Jurkat, Clone E6-1 (cell line): ENCODE measurements around the gene HLX.

Experiments used
- DNase-seq: peaks from one replicate; pipeline ENCODE4 v3.0.0-alpha.2; 2011; ENCODE audit warnings: low read depth, low spot score
- H3K4me3 ChIP-seq: 2 replicates; pipeline ENCODE4 v1.5.1; 2011; ENCODE audit warnings: mild to moderate bottlenecking, low read length, control low read depth, moderate library complexity

Gene HLX

GRCh38 chr1:220893701-220894024, 14.4 kb downstream of the HLX start:
- H3K4me3 ChIP-seq, result no peak overlapping the region
- DNase-seq, result no peak

GRCh38 chr1:220894025-220894923, 15.0 kb downstream of the HLX start:
- H3K4me3 ChIP-seq, result no peak overlapping the region
- no peak for DNase-seq

- DNase-seq, result no peak
- no peak overlapping the region for H3K4me3 ChIP-seq
These were observed 15.6 kb downstream of the HLX start for GRCh38 chr1:220894924-220895256.

- DNase-seq, result no peak
- H3K4me3 ChIP-seq, result no peak overlapping the region
These were observed 16.2 kb downstream of the HLX start for GRCh38 chr1:220895412-220895946.

- no peak for DNase-seq
These were observed 16.8 kb downstream of the HLX start for GRCh38 chr1:220896092-220896491.

GRCh38 chr1:220900842-220901241, 21.6 kb downstream of the HLX start:
- DNase-seq, result no peak
- no peak overlapping the region for H3K4me3 ChIP-seq

More at GRCh38 chr1:220896092-220896491, 16.8 kb downstream of the HLX start:
- no peak overlapping the region for H3K4me3 ChIP-seq

GRCh38 chr1:220901881-220902280, 22.6 kb downstream of the HLX start:
- no peak for DNase-seq
- H3K4me3 ChIP-seq, result no peak overlapping the region

GRCh38 chr1:220902916-220903315, 23.7 kb downstream of the HLX start:
- no peak for DNase-seq
- no peak overlapping the region for H3K4me3 ChIP-seq

- no peak for DNase-seq
These were observed 25.6 kb downstream of the HLX start for GRCh38 chr1:220904876-220905275.

GRCh38 chr1:220905650-220906560, 26.7 kb downstream of the HLX start:
- H3K4me3 ChIP-seq, result no peak overlapping the region
- no peak for DNase-seq

More at GRCh38 chr1:220904876-220905275, 25.6 kb downstream of the HLX start:
- no peak overlapping the region for H3K4me3 ChIP-seq

GRCh38 chr1:220906561-220907334, 27.5 kb downstream of the HLX start:
- DNase-seq, result no peak
- H3K4me3 ChIP-seq, result no peak overlapping the region

- no peak overlapping the region for H3K4me3 ChIP-seq
- no peak for DNase-seq
These were observed 29.5 kb downstream of the HLX start for GRCh38 chr1:220908757-220909156.

GRCh38 chr1:220910021-220910420, 30.8 kb downstream of the HLX start:
- DNase-seq, result no peak
- H3K4me3 ChIP-seq, result no peak overlapping the region

GRCh38 chr1:220914283-220915116, 35.3 kb downstream of the HLX start:
- no peak for DNase-seq
- no peak overlapping the region for H3K4me3 ChIP-seq

- DNase-seq, result no peak
- no peak overlapping the region for H3K4me3 ChIP-seq
These were observed 35.8 kb downstream of the HLX start for GRCh38 chr1:220915117-220915440.

- DNase-seq, result no peak
- H3K4me3 ChIP-seq, result no peak overlapping the region
These were observed 36.7 kb downstream of the HLX start for GRCh38 chr1:220915954-220916353.

GRCh38 chr1:220917101-220917500, 37.9 kb downstream of the HLX start:
- DNase-seq, result no peak
- H3K4me3 ChIP-seq, result no peak overlapping the region

GRCh38 chr1:220917535-220918209, 38.4 kb downstream of the HLX start:
- no peak overlapping the region for H3K4me3 ChIP-seq
- no peak for DNase-seq
